ENCODE measurements around the gene DGKG.

The DGKG gene

DNA sequence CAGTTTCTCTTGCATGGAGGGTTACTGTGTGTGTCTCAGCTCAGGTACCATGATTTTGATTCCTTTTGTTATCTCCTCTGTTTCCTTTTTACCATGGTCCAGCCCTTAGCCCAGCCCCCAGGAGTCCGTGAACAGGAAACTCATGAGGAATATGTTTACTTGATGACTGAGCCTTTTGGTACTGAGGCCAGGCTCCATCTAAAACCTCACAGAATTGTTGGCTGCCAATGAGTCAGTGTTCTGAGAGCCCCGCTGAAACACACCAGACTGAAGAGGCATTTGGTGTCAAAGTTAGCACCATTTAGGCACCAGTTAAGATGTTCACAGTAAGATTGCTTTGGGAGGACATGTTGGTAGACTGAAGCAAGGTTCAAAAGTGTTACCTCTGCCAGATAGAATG, 80.9 kb downstream of the DGKG start:
- H2AFZ ChIP-seq (ENCODE audit: low read length): peak overlapping the region; percentile 62

DNA sequence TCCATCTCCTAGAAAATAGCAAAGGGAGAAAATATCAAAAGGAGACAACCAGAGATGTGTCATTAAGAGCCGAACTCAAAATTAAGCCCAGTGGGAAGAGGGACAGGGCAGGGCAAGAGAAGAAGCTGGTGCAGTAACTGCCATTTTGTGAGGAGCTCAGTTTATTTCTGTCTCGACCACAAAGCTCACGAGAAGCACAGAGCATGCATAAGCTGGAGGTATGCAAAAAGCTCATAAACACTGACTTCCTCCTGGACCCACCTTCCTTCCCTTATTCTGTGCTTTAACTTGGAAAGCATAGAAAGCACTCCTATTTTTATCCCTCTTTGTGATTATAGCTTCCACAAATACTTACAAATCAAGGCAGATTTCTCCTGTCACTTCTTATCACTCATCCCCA, 81.3 kb downstream of the DGKG start:
- Histone ChIP-seq H3K9me3 (ENCODE audit: insufficient read depth, low read depth, low read length) (no peaks in the 10 kb centered on the region), H3K4me3 (ENCODE audit: low read length, poor library complexity, severe bottlenecking) (no peak overlapping the region), H3K9ac (ENCODE audit: low read depth, low read length, poor library complexity, severe bottlenecking) (no peak overlapping the region), H4K20me1 (ENCODE audit: insufficient read depth, low read length, poor library complexity, severe bottlenecking) (no peaks in the 10 kb centered on the region), H3K36me3 (ENCODE audit: insufficient read depth, low read length) (no peaks in the 10 kb centered on the region), H3K79me2 (ENCODE audit: insufficient read depth, low read length) (no peaks in the 10 kb centered on the region), H3K4me2 (ENCODE audit: low read depth, low read length, poor library complexity, severe bottlenecking) (peak overlapping the region; percentile 26), H3K9me2 (replicated peaks; ENCODE audit: low read depth, low read length) (no peaks in the 10 kb centered on the region), H3F3A (ENCODE audit: low read depth) (no peaks in the 10 kb centered on the region), H2AFZ (ENCODE audit: low read length) (peak overlapping the region; percentile 62), H3K4me1 (ENCODE audit: insufficient read depth, low read length, poor library complexity, severe bottlenecking) (peaks cover 10% of the 10 kb centered on the region), H3K27me3 (ENCODE audit: insufficient read depth, low read length, poor library complexity, severe bottlenecking) (no peaks in the 10 kb centered on the region)
- TF ChIP-seq, protein P1, sequence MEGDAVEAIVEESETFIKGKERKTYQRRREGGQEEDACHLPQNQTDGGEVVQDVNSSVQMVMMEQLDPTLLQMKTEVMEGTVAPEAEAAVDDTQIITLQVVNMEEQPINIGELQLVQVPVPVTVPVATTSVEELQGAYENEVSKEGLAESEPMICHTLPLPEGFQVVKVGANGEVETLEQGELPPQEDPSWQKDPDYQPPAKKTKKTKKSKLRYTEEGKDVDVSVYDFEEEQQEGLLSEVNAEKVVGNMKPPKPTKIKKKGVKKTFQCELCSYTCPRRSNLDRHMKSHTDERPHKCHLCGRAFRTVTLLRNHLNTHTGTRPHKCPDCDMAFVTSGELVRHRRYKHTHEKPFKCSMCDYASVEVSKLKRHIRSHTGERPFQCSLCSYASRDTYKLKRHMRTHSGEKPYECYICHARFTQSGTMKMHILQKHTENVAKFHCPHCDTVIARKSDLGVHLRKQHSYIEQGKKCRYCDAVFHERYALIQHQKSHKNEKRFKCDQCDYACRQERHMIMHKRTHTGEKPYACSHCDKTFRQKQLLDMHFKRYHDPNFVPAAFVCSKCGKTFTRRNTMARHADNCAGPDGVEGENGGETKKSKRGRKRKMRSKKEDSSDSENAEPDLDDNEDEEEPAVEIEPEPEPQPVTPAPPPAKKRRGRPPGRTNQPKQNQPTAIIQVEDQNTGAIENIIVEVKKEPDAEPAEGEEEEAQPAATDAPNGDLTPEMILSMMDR (conservative IDR thresholded peaks at IDR 0.05; ENCODE audit: low read length): no peak
- TF ChIP-seq EZH2phosphoT487 (IDR thresholded peaks at IDR 0.05; ENCODE audit: borderline replicate concordance): no peak

More for the DNA sequence above, 80.9 kb downstream of the DGKG start:
- TF ChIP-seq, protein P1 (conservative IDR thresholded peaks at IDR 0.05; ENCODE audit: low read length): no peak
- TF ChIP-seq EZH2phosphoT487 (IDR thresholded peaks at IDR 0.05; ENCODE audit: borderline replicate concordance): no peak
- Histone ChIP-seq H3K9me3 (ENCODE audit: insufficient read depth, low read depth, low read length) (no peaks in the 10 kb centered on the region), H3F3A (ENCODE audit: low read depth) (no peaks in the 10 kb centered on the region), H3K27me3 (ENCODE audit: insufficient read depth, low read length, poor library complexity, severe bottlenecking) (no peaks in the 10 kb centered on the region), H3K4me3 (ENCODE audit: low read length, poor library complexity, severe bottlenecking) (no peak overlapping the region), H4K20me1 (ENCODE audit: insufficient read depth, low read length, poor library complexity, severe bottlenecking) (no peaks in the 10 kb centered on the region), H3K36me3 (ENCODE audit: insufficient read depth, low read length) (no peaks in the 10 kb centered on the region), H3K9ac (ENCODE audit: low read depth, low read length, poor library complexity, severe bottlenecking) (no peak overlapping the region), H3K79me2 (ENCODE audit: insufficient read depth, low read length) (no peaks in the 10 kb centered on the region), H3K9me2 (replicated peaks; ENCODE audit: low read depth, low read length) (no peaks in the 10 kb centered on the region), H3K4me2 (ENCODE audit: low read depth, low read length, poor library complexity, severe bottlenecking) (peak overlapping the region; percentile 26), H3K4me1 (ENCODE audit: insufficient read depth, low read length, poor library complexity, severe bottlenecking) (peaks cover 10% of the 10 kb centered on the region)

DNA sequence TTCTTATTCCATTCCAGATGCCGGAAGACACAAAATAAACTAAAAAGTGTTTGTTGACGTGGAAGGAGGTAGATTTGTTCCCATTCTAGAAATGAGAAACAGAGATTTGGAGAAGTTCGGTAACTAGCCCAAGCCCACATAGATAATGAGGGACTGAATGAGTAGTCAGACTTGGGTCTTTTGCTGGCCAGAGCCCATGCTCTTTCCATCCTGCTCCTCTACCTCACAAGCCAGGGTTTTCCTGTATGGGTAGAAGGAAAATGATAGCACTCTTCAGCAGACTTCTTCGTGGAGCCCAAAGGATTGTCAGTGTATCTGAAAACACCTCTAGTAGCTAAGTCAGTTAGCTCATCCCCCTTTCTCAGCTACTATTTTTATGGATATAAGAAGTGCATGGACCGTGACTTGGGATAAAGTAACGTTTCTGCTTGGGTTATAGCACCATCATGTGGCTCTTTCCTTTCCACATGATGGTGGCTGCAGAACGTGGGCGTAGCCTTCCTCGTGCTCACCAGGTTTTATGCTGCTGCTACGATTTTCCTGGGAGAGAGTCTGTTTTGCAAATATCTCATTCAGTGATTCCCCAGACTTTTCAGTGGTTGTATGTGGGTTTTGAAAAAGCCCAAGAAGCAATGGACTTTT, 84.6 kb downstream of the DGKG start:
- no peaks in the 10 kb centered on the region for H4K20me1 ChIP-seq (ENCODE audit: insufficient read depth, low read length, poor library complexity, severe bottlenecking)
- H3K9me3 ChIP-seq (ENCODE audit: insufficient read depth, low read depth, low read length): no peaks in the 10 kb centered on the region
- H3K27me3 ChIP-seq (ENCODE audit: insufficient read depth, low read length, poor library complexity, severe bottlenecking): no peaks in the 10 kb centered on the region
- H3K9me2 ChIP-seq (replicated peaks; ENCODE audit: low read depth, low read length): no peaks in the 10 kb centered on the region
- TF ChIP-seq EZH2phosphoT487 (IDR thresholded peaks at IDR 0.05; ENCODE audit: borderline replicate concordance): no peak
- TF ChIP-seq, protein P1 (conservative IDR thresholded peaks at IDR 0.05; ENCODE audit: low read length): peak; percentile 54
- H3K9ac ChIP-seq (ENCODE audit: low read depth, low read length, poor library complexity, severe bottlenecking): no peak overlapping the region
- H3K36me3 ChIP-seq (ENCODE audit: insufficient read depth, low read length): no peaks in the 10 kb centered on the region
- peaks cover 10% of the 10 kb centered on the region for H3K4me1 ChIP-seq (ENCODE audit: insufficient read depth, low read length, poor library complexity, severe bottlenecking)
- H2AFZ ChIP-seq (ENCODE audit: low read length): no peak overlapping the region
- H3K4me3 ChIP-seq (ENCODE audit: low read length, poor library complexity, severe bottlenecking): no peak overlapping the region
- H3K4me2 ChIP-seq (ENCODE audit: low read depth, low read length, poor library complexity, severe bottlenecking): no peak overlapping the region
- H3K79me2 ChIP-seq (ENCODE audit: insufficient read depth, low read length): no peaks in the 10 kb centered on the region
- H3F3A ChIP-seq (ENCODE audit: low read depth): no peaks in the 10 kb centered on the region
